ENCODE data around the gene LDHAL6B.
A peak's percentile ranks its signal among the peaks of the same experiment; 100 is the strongest.
"Not testable (repeated sequence)": the region's sequence is repeated elsewhere in the genome, so short reads cannot be mapped to it uniquely, and the experiment has no call there.

LDHAL6B gene

GRCh38 chr15:59206623-59207183 lies at the start of gene LDHAL6B:
Gene LDHAL6B, plus strand, starts transcription at chr15:59206843. Its CDS starts 98 bp downstream, at chr15:59206941.
- no peaks in the 10 kb centered on the region for H3K4me1 Mint-ChIP-seq
- H3K4me3 Mint-ChIP-seq: no peak within 1 kb of the TSS
- H3K36me3 Mint-ChIP-seq (ENCODE audit: low read depth): peaks cover 4% of the 10 kb centered on the region
- DNase-seq (no peak), ATAC-seq (no peak)
- H3K27me3 Mint-ChIP-seq: peaks cover 2% of the 10 kb centered on the region
- no peaks in the 10 kb centered on the region for H3K9me3 Mint-ChIP-seq
- H3K27ac Mint-ChIP-seq: no peak within 1 kb of the TSS

GRCh38 chr15:59157396-59157795 lies 49.2 kb upstream of the LDHAL6B start:
- no peaks in the 10 kb centered on the region for H3K9me3 Mint-ChIP-seq
- H3K36me3 Mint-ChIP-seq (ENCODE audit: low read depth): peaks cover 4% of the 10 kb centered on the region
- no peaks in the 10 kb centered on the region for H3K4me1 Mint-ChIP-seq
- ATAC-seq (no peak), DNase-seq (no peak)
- no peak overlapping the region for H3K27ac Mint-ChIP-seq
- no peak overlapping the region for H3K4me3 Mint-ChIP-seq
- no peaks in the 10 kb centered on the region for H3K27me3 Mint-ChIP-seq

GRCh38 chr15:59157840-59158700 lies 48.6 kb upstream of the LDHAL6B start:
- Mint-ChIP-seq H3K4me1 (no peaks in the 10 kb centered on the region), H3K27ac (no peak overlapping the region), H3K4me3 (no peak overlapping the region), H3K36me3 (ENCODE audit: low read depth) (peaks cover 6% of the 10 kb centered on the region), H3K27me3 (no peaks in the 10 kb centered on the region), H3K9me3 (no peaks in the 10 kb centered on the region)
- DNase-seq (no peak), ATAC-seq (no peak)

- no peak for DNase-seq
- H3K4me3 Mint-ChIP-seq: no peak overlapping the region
- H3K27ac Mint-ChIP-seq: no peak overlapping the region
- H3K9me3 Mint-ChIP-seq: no peaks in the 10 kb centered on the region
- no peak for ATAC-seq
- H3K36me3 Mint-ChIP-seq (ENCODE audit: low read depth): peaks cover 6% of the 10 kb centered on the region
- H3K4me1 Mint-ChIP-seq: no peaks in the 10 kb centered on the region
- H3K27me3 Mint-ChIP-seq: no peaks in the 10 kb centered on the region
Measured at GRCh38 chr15:59158701-59159034, 48.0 kb upstream of the LDHAL6B start.

- DNase-seq (no peak), ATAC-seq (no peak)
- H3K27me3 Mint-ChIP-seq: no peaks in the 10 kb centered on the region
- H3K36me3 Mint-ChIP-seq (ENCODE audit: low read depth): peaks cover 6% of the 10 kb centered on the region
- H3K9me3 Mint-ChIP-seq: no peaks in the 10 kb centered on the region
- H3K27ac Mint-ChIP-seq: no peak overlapping the region
- H3K4me1 Mint-ChIP-seq: no peaks in the 10 kb centered on the region
- no peak overlapping the region for H3K4me3 Mint-ChIP-seq
Measured at GRCh38 chr15:59159210-59159609, 47.4 kb upstream of the LDHAL6B start.

GRCh38 chr15:59160880-59161593 lies 45.6 kb upstream of the LDHAL6B start:
- DNase-seq (peak; percentile 16), ATAC-seq (peak; percentile 46)
- Mint-ChIP-seq H3K4me1 (no peaks in the 10 kb centered on the region), H3K4me3 (no peak overlapping the region), H3K27ac (no peak overlapping the region), H3K27me3 (no peaks in the 10 kb centered on the region), H3K9me3 (no peaks in the 10 kb centered on the region), H3K36me3 (ENCODE audit: low read depth) (peaks cover 3% of the 10 kb centered on the region)

GRCh38 chr15:59162080-59162479 lies 44.6 kb upstream of the LDHAL6B start:
- not testable (repeated sequence) for ATAC-seq; H3K36me3 Mint-ChIP-seq (ENCODE audit: low read depth)

GRCh38 chr15:59165726-59166125 lies 40.9 kb upstream of the LDHAL6B start:
- Mint-ChIP-seq H3K27ac (no peak overlapping the region), H3K4me3 (no peak overlapping the region), H3K9me3 (no peaks in the 10 kb centered on the region), H3K36me3 (ENCODE audit: low read depth) (peaks cover 2% of the 10 kb centered on the region), H3K27me3 (no peaks in the 10 kb centered on the region), H3K4me1 (peaks cover 17% of the 10 kb centered on the region)
- DNase-seq: no peak
- no peak for ATAC-seq

More at GRCh38 chr15:59162080-59162479, 44.6 kb upstream of the LDHAL6B start:
- not testable (repeated sequence) for H3K27me3 Mint-ChIP-seq, H3K4me3 Mint-ChIP-seq, H3K27ac Mint-ChIP-seq, DNase-seq, H3K4me1 Mint-ChIP-seq, H3K9me3 Mint-ChIP-seq

- Mint-ChIP-seq H3K27ac (no peak overlapping the region), H3K4me1 (peaks cover 17% of the 10 kb centered on the region), H3K4me3 (no peak overlapping the region), H3K9me3 (no peaks in the 10 kb centered on the region), H3K36me3 (ENCODE audit: low read depth) (peaks cover 2% of the 10 kb centered on the region), H3K27me3 (no peaks in the 10 kb centered on the region)
- ATAC-seq: no peak
- no peak for DNase-seq
Measured at GRCh38 chr15:59166166-59166565, 40.5 kb upstream of the LDHAL6B start.

GRCh38 chr15:59166601-59167265 lies 39.9 kb upstream of the LDHAL6B start:
- no peak for DNase-seq
- peaks cover 17% of the 10 kb centered on the region for H3K4me1 Mint-ChIP-seq
- no peak overlapping the region for H3K27ac Mint-ChIP-seq
- ATAC-seq: no peak
- H3K36me3 Mint-ChIP-seq (ENCODE audit: low read depth): peaks cover 2% of the 10 kb centered on the region
- no peaks in the 10 kb centered on the region for H3K27me3 Mint-ChIP-seq
- no peaks in the 10 kb centered on the region for H3K9me3 Mint-ChIP-seq
- no peak overlapping the region for H3K4me3 Mint-ChIP-seq

GRCh38 chr15:59168536-59168935 lies 38.1 kb upstream of the LDHAL6B start:
- peak; percentile 17 for DNase-seq
- Mint-ChIP-seq H3K36me3 (ENCODE audit: low read depth) (peaks cover 1% of the 10 kb centered on the region), H3K4me1 (peaks cover 17% of the 10 kb centered on the region), H3K27ac (peak overlapping the region; percentile 52), H3K4me3 (no peak overlapping the region), H3K27me3 (no peaks in the 10 kb centered on the region), H3K9me3 (no peaks in the 10 kb centered on the region)
- ATAC-seq: peak; percentile 49

GRCh38 chr15:59169251-59169708 lies 37.4 kb upstream of the LDHAL6B start:
- H3K27me3 Mint-ChIP-seq: no peaks in the 10 kb centered on the region
- H3K4me3 Mint-ChIP-seq: no peak overlapping the region
- DNase-seq (no peak), ATAC-seq (peak; percentile 75)
- H3K4me1 Mint-ChIP-seq: peaks cover 17% of the 10 kb centered on the region
- H3K27ac Mint-ChIP-seq: peak overlapping the region; percentile 71
- H3K36me3 Mint-ChIP-seq (ENCODE audit: low read depth): peaks cover 3% of the 10 kb centered on the region
- no peaks in the 10 kb centered on the region for H3K9me3 Mint-ChIP-seq

GRCh38 chr15:59170295-59171066 lies 36.2 kb upstream of the LDHAL6B start:
- H3K27me3 Mint-ChIP-seq: no peaks in the 10 kb centered on the region
- H3K4me1 Mint-ChIP-seq: peaks cover 21% of the 10 kb centered on the region
- no peak for DNase-seq
- H3K27ac Mint-ChIP-seq: no peak overlapping the region
- no peak for ATAC-seq
- H3K9me3 Mint-ChIP-seq: no peaks in the 10 kb centered on the region
- H3K4me3 Mint-ChIP-seq: no peak overlapping the region
- peaks cover 7% of the 10 kb centered on the region for H3K36me3 Mint-ChIP-seq (ENCODE audit: low read depth)

- no peak overlapping the region for H3K4me3 Mint-ChIP-seq
- no peak overlapping the region for H3K27ac Mint-ChIP-seq
- no peak for DNase-seq
- no peak for ATAC-seq
- H3K4me1 Mint-ChIP-seq: peaks cover 21% of the 10 kb centered on the region
- peaks cover 2% of the 10 kb centered on the region for H3K27me3 Mint-ChIP-seq
- H3K36me3 Mint-ChIP-seq (ENCODE audit: low read depth): peaks cover 7% of the 10 kb centered on the region
- no peaks in the 10 kb centered on the region for H3K9me3 Mint-ChIP-seq
Measured at GRCh38 chr15:59171067-59171397, 35.6 kb upstream of the LDHAL6B start.

Measured in activated naive CD8-positive, alpha-beta T cell treated with anti-CD3 and anti-CD28 coated beads, Interleukin-2, amount 50 U/mL, for 24 hours (primary cell).